Measurements from ENCODE around the gene MAPKAPK5. TPM values are rescaled to one million over a fixed set of nuclear protein-coding genes. Genes with fewer than 3 reads are reported as not detected.

Gene MAPKAPK5
- 39.4 TPM for total RNA-seq
- long read RNA-seq, full-length matches to known transcripts: 36 of 69 reads
- long read RNA-seq, partial matches to known transcripts: 4 of 69 reads
- long read RNA-seq, other reads (novel, unspliced or antisense): 29 of 69 reads

GRCh38 chr12:111841750-111842555, at the start of gene MAPKAPK5:
TSS of gene MAPKAPK5 (plus strand) at chr12:111842228. CDS start at chr12:111842734, 506 bp downstream.
- intact Hi-C loops (cut with DNase I): no loop called here
- Histone ChIP-seq H3K4me1 (peaks cover 55% of the 10 kb centered on the region), H3K27ac (peak within 1 kb of the TSS; percentile 99), H3K27me3 (ENCODE audit: low read depth) (no peaks in the 10 kb centered on the region), H3K36me3 (peaks cover 12% of the 10 kb centered on the region), H3K4me3 (peak within 1 kb of the TSS; percentile 96), H3K9me3 (no peaks in the 10 kb centered on the region)
- TF ChIP-seq CTCF (IDR thresholded peaks at IDR 0.05): no peak
- peak; percentile 96 to 98 for ATAC-seq
- peak; percentile 96 for DNase-seq

GRCh38 chr12:111792856-111793235, 49.2 kb upstream of the MAPKAPK5 start:
- TF ChIP-seq CTCF (IDR thresholded peaks at IDR 0.05): no peak
- H3K27ac ChIP-seq: peak overlapping the region; percentile 11
- H3K36me3 ChIP-seq: peaks cover 97% of the 10 kb centered on the region
- intact Hi-C loops (cut with DNase I): no loop called here
- DNase-seq: no peak
- no peak overlapping the region for H3K4me3 ChIP-seq
- peaks cover 8% of the 10 kb centered on the region for H3K4me1 ChIP-seq
- ATAC-seq: no peak
- H3K9me3 ChIP-seq: no peaks in the 10 kb centered on the region
- H3K27me3 ChIP-seq (ENCODE audit: low read depth): no peaks in the 10 kb centered on the region

- DNase-seq (peak; percentile 27), ATAC-seq (no peak)
- TF ChIP-seq CTCF (IDR thresholded peaks at IDR 0.05): no peak
- no peak overlapping the region for H3K4me3 ChIP-seq
- no peaks in the 10 kb centered on the region for H3K9me3 ChIP-seq
- intact Hi-C loops (cut with DNase I): no loop called here
- H3K4me1 ChIP-seq: no peaks in the 10 kb centered on the region
- no peaks in the 10 kb centered on the region for H3K27me3 ChIP-seq (ENCODE audit: low read depth)
- peaks cover 100% of the 10 kb centered on the region for H3K36me3 ChIP-seq
- H3K27ac ChIP-seq: no peak overlapping the region
Observed at GRCh38 chr12:111798182-111798581, 43.8 kb upstream of the MAPKAPK5 start.

- intact Hi-C loops (cut with DNase I): no loop called here
Observed at GRCh38 chr12:111799758-111800157, 42.3 kb upstream of the MAPKAPK5 start.

GRCh38 chr12:111803038-111803626, 38.9 kb upstream of the MAPKAPK5 start:
- Histone ChIP-seq H3K36me3 (peaks cover 100% of the 10 kb centered on the region), H3K27ac (no peak overlapping the region), H3K4me3 (no peak overlapping the region), H3K9me3 (no peaks in the 10 kb centered on the region), H3K27me3 (ENCODE audit: low read depth) (no peaks in the 10 kb centered on the region), H3K4me1 (no peaks in the 10 kb centered on the region)
- no peak for TF ChIP-seq CTCF (IDR thresholded peaks at IDR 0.05)
- DNase-seq (peak; percentile 4), ATAC-seq (no peak)
- intact Hi-C loops (cut with DNase I): no loop called here

More at GRCh38 chr12:111799758-111800157, 42.3 kb upstream of the MAPKAPK5 start:
- ATAC-seq: no peak
- peak; percentile 45 for DNase-seq
- peaks cover 100% of the 10 kb centered on the region for H3K36me3 ChIP-seq
- H3K27ac ChIP-seq: no peak overlapping the region
- TF ChIP-seq CTCF (IDR thresholded peaks at IDR 0.05): no peak
- no peaks in the 10 kb centered on the region for H3K4me1 ChIP-seq
- no peak overlapping the region for H3K4me3 ChIP-seq
- no peaks in the 10 kb centered on the region for H3K27me3 ChIP-seq (ENCODE audit: low read depth)
- H3K9me3 ChIP-seq: no peaks in the 10 kb centered on the region
